GM12891 (cell line): Measurements from ENCODE around the gene MUSTN1.

Experiments used
- POLR2A ChIP-seq: IDR thresholded peaks from 2 replicates; pipeline ENCODE4 v1.6.1; 2011; ENCODE audit warnings: low read depth, low read length, control low read depth
- POLR2AphosphoS5 ChIP-seq: IDR thresholded peaks from 2 replicates; pipeline ENCODE4 v1.6.1; 2011; ENCODE audit warnings: low read depth, low read length, control low read depth
- SPI1 ChIP-seq: IDR thresholded peaks from 2 replicates; pipeline ENCODE4 v1.6.1; 2011; ENCODE audit warnings: low read depth, low read length, control low read depth

DNA sequence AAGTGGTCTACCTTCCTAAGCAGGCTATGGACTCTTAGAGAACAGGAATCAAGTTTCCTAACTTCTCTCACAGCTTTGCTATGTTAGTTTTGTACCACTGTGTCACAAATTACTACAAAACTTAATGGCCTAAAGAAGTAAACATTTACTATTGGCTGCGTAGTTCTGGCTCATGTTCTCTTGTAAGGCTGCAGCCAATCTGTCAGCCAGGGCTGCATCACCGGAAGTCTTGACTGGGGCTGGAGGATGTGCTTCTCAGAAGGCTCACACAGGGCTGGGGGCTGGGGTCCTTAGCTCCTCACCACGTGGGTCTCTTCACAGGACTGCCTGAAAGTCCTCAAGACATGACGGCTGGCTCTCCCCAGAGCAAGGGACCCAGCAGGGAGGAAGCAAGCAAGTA lies 47.1 kb upstream of the MUSTN1 start:
- no peak for TF ChIP-seq POLR2AphosphoS5
- no peak for TF ChIP-seq POLR2A
- no peak for TF ChIP-seq SPI1
